NT2/D1 (cell line): ENCODE measurements around the gene TP53I13.

Experiments used
- DNase-seq: peaks from one replicate; pipeline ENCODE4 v3.0.0-alpha.2; 2011; ENCODE audit warnings: low read depth, low spot score
- H3K27me3 ChIP-seq: 2 replicates; pipeline ENCODE4 v1.6.0; 2011; ENCODE audit warnings: mild to moderate bottlenecking; ENCODE audit not compliant: insufficient read length, insufficient read depth
- H3K36me3 ChIP-seq: 2 replicates; pipeline ENCODE4 v1.6.1; 2011; ENCODE audit warnings: mild to moderate bottlenecking, low read length, mixed read lengths; ENCODE audit not compliant: insufficient read depth, insufficient read length
- H3K4me1 ChIP-seq: 2 replicates; pipeline ENCODE4 v1.5.1; 2011; ENCODE audit not compliant: insufficient read depth, insufficient read length
- H3K4me3 ChIP-seq: 2 replicates; pipeline ENCODE4 v1.5.1; 2011; ENCODE audit warnings: low read depth; ENCODE audit not compliant: insufficient read length
- H3K9ac ChIP-seq: 2 replicates; pipeline ENCODE4 v1.6.0; 2011; ENCODE audit warnings: low read depth; ENCODE audit not compliant: insufficient read length
- H3K9me3 ChIP-seq: 2 replicates; pipeline ENCODE4 v1.5.1; 2011; ENCODE audit warnings: mild to moderate bottlenecking, low read length; ENCODE audit not compliant: insufficient read depth
- SUZ12 ChIP-seq: IDR thresholded peaks from 2 replicates; pipeline ENCODE4 v1.6.1; 2011; ENCODE audit not compliant: insufficient read length, insufficient read depth; ENCODE audit errors: extremely low read depth
- YY1 ChIP-seq: IDR thresholded peaks from 2 replicates; pipeline ENCODE4 v1.6.1; 2011; ENCODE audit not compliant: insufficient read length, insufficient read depth
- ZNF274 ChIP-seq: IDR thresholded peaks from 2 replicates; pipeline ENCODE4 v1.6.1; 2011; ENCODE audit warnings: mild to moderate bottlenecking, low read depth, low read length

TP53I13 gene

DNA sequence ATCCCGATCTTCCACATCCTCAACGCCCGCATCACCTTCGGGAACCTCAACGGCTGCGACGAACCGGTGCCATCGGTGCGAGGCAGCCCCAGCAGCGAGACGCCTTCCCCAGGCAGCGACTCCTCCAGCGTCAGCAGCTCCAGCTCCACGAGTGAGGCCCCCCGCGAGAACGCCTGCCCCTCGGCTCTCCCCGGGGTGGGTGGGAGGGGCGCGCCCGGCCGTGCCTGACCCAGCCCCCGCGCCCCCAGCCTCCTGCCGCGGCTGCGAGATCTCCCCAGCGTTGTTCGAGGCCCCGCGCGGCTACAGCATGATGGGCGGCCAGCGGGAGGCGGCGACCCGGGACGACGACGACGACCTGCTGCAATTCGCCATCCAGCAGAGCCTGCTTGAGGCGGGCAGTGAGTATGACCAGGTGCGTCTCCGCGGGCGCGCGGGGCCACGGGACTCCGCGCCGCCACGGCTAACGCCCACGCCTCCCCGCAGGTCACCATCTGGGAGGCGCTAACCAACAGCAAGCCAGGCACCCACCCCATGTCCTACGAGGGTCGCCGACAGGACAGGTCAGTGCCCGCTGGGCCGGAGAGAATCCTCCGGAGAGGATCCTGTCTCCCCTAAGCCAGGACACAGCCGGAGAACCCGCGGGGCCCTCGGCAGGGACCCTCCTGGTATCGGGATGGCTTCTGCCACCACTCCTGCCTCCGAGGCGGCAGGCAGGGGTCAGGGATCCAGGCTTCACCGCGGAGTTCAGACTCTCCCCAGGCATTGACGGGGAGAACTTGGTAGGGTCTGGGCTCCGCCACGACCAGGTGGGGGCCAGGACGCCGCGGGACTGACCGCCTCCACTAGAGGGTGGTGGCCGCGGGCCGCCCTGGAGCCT, 44.1 kb downstream of the TP53I13 start:
- peaks cover 39% of the 10 kb centered on the region for H3K27me3 ChIP-seq
- H3K36me3 ChIP-seq, result no peaks in the 10 kb centered on the region
- DNase-seq, result no peak

DNA sequence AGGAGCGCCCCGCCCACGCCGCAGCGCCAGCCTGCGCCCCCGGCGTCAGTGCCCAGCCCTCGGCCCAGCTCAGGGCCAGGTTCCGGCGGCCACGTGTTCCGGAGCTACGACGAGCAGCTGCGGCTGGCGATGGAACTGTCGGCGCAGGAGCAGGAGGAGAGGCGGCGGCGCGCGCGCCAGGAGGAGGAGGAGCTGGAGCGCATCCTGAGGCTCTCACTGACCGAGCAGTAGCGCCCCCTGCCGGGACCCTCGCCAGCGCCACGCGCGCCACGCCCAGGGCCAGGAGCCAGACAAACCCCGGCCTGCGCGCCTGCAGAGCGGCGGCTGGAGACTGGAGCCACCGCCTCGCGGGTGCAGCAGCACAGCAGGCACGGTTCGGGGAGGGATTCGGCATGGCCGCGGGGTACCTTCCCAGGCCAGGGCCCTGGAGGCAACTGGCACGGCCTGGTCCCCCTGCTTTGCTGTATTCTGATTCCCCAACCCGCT, 44.9 kb downstream of the TP53I13 start:
- Histone ChIP-seq H3K4me1 (peaks cover 10% of the 10 kb centered on the region), H3K36me3 (no peaks in the 10 kb centered on the region), H3K9ac (peak overlapping the region; percentile 63), H3K27me3 (peaks cover 44% of the 10 kb centered on the region), H3K4me3 (peak overlapping the region; percentile 6), H3K9me3 (peaks cover 18% of the 10 kb centered on the region; the same call in 1 of the 2 replicates)
- peak; percentile 71 for DNase-seq
- TF ChIP-seq ZNF274 (no peak), YY1 (no peak), SUZ12 (no peak)

More for the DNA sequence above, 44.1 kb downstream of the TP53I13 start:
- Histone ChIP-seq H3K9me3 (peaks cover 18% of the 10 kb centered on the region; the same call in 1 of the 2 replicates), H3K9ac (no peak overlapping the region), H3K4me1 (peaks cover 9% of the 10 kb centered on the region), H3K4me3 (no peak overlapping the region)
- TF ChIP-seq YY1 (no peak), ZNF274 (no peak), SUZ12 (no peak)

DNA sequence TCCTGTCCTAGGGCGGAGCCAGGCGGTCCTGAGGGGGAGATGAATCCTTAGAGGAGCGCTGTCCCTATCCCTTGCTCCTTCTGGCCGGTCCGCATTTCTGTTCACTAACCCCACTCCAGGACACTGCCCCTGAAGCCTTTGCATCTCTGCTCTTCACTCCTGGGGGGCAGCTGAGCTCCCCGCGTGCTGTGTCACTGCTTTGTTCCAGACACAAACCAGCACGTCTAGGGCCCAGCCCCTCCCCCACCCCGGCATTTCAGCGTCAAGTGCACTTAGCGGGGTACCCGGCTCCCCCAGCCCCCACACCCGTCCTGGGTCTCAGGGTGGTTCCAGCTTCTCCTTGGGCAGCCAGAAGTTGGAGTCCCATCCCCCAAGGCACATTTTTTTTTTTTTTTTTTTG, 45.4 kb downstream of the TP53I13 start:
- Histone ChIP-seq H3K27me3 (peaks cover 44% of the 10 kb centered on the region), H3K4me1 (peaks cover 14% of the 10 kb centered on the region), H3K4me3 (no peak overlapping the region), H3K9ac (peak overlapping the region; percentile 63), H3K36me3 (no peaks in the 10 kb centered on the region), H3K9me3 (peaks cover 18% of the 10 kb centered on the region; the same call in 1 of the 2 replicates)
- no peak for DNase-seq
- TF ChIP-seq SUZ12 (no peak), YY1 (no peak), ZNF274 (no peak)

DNA sequence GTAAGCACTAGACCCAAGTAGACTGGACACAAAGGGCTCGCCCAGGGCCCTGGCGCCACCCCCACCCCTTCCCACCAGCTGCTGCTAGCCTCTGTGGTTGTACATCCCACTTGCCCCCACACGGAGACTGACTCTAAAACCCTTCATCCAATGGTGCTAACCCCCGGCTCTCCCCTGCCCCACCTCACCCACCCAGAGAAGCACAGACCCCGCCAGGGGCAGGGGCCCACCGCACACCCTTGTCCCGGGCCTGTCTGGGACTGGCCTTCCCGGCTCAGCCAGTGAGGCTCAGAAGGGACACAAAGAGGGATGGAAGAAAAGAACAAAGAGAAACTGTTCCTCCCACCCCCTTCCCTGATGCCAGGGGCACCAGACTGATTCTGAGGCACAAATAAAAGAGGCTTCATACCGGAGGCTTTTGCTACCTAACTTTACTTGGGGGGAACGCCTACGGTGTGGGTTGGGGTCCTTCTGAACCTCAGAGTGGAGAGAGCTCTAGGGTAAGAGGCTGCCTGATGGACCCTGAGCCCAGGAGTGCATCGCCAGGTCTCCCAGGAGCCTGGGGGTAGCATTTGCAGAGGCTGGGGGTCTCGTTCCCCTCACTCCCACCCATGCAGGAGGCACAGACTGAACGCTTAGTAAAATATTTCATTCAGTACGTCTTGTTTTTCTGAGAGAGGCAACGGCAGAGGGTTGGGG, 46.0 kb downstream of the TP53I13 start:
- H3K36me3 ChIP-seq, result no peaks in the 10 kb centered on the region
- H3K9ac ChIP-seq, result no peak overlapping the region
- peaks cover 18% of the 10 kb centered on the region; the same call in 1 of the 2 replicates for H3K9me3 ChIP-seq
- peaks cover 21% of the 10 kb centered on the region for H3K4me1 ChIP-seq
- H3K4me3 ChIP-seq, result no peak overlapping the region
- DNase-seq, result no peak
- H3K27me3 ChIP-seq, result peaks cover 48% of the 10 kb centered on the region
- TF ChIP-seq YY1 (no peak), SUZ12 (no peak), ZNF274 (no peak)

DNA sequence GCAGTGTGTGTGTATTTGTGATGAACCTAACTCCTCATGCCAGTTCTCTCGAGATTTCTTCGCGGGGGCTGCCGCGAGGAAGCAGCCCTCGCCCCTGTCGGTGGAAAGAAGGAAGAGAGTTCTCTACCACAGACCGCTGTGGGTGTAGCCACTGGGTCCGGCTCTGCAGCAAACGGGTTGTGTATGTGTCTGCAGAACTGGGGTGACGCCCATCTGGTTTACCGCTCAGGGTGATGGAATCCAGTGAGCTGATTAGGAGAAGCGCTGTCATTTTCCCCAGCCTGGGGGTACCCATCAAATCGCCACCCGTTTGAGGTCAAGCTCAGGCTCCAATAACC, 46.5 kb downstream of the TP53I13 start:
- no peak for DNase-seq
- peaks cover 22% of the 10 kb centered on the region for H3K4me1 ChIP-seq
- no peak for TF ChIP-seq YY1
- no peak for TF ChIP-seq ZNF274
- TF ChIP-seq SUZ12, result no peak

DNA sequence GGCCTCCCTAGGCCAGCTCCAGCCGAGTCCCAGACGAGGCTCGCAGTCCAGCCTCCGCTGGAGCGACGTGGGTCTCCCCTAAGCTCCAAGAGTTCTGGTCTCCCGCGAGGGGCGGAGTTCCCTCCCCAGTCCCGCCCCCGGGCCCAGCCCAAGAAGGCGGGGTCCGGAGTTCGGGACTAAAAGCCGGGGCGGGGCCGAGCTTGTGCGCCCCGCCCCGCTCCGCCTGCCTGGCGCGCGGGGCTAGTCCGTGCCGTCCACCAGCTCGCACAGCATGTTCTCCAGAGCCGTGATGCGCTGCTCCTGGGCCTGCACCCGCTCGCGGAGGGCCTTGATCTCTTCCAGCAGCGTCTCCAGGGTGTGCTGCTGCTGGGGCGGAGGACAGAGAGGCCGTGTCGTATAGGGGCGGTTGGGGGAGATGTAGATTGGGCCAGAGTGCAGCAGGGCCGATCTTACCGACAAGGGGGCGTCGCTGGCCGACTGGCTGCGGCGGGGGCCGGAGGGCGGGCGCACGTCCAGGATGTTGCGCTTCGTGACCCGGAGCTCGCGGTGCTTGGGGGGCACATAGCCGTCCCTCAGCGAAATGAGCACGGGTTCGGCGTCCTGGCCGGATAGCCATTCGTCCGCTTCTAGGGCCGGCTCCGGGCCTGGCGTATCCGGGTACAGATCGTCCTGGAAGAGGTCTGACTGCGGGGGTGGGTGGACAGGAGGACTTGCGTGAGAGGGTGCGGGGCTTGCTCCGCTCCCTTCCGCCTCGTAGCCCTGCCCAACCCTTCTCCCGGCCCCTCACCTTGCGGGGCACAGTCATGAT, 47.2 kb downstream of the TP53I13 start:
- H3K9ac ChIP-seq, result peak overlapping the region; percentile 44
- H3K4me3 ChIP-seq, result peak overlapping the region; percentile 29
- TF ChIP-seq ZNF274 (no peak), YY1 (no peak), SUZ12 (no peak)
- no peaks in the 10 kb centered on the region for H3K36me3 ChIP-seq
- peak; percentile 55 for DNase-seq
- H3K27me3 ChIP-seq, result peaks cover 50% of the 10 kb centered on the region
- peaks cover 22% of the 10 kb centered on the region for H3K4me1 ChIP-seq
- H3K9me3 ChIP-seq, result peaks cover 18% of the 10 kb centered on the region; the same call in 1 of the 2 replicates

More for the DNA sequence above, 46.5 kb downstream of the TP53I13 start:
- peaks cover 50% of the 10 kb centered on the region for H3K27me3 ChIP-seq
- no peaks in the 10 kb centered on the region for H3K36me3 ChIP-seq
- H3K9ac ChIP-seq, result no peak overlapping the region
- H3K9me3 ChIP-seq, result peaks cover 18% of the 10 kb centered on the region; the same call in 1 of the 2 replicates
- peak overlapping the region; percentile 1 for H3K4me3 ChIP-seq
